MM.1S (cell line): ENCODE measurements around the gene ISOC2.

ENCODE experiments used
- DNase-seq: peaks from one replicate; pipeline ENCODE4 v3.0.0-alpha.2; 2015
- H2AFZ ChIP-seq: fragments of 300-600 bp; sonication (generic); 2 replicates; pipeline ENCODE4 v1.6.0; 2016; ENCODE audit warnings: antibody characterized with exemption, low read length
- H3F3A ChIP-seq: fragments of 300-600 bp; sonication (generic); 2 replicates; pipeline ENCODE4 v1.6.1; 2016; ENCODE audit warnings: mild to moderate bottlenecking, antibody characterized with exemption, low read length, moderate library complexity, mixed read lengths; ENCODE audit not compliant: insufficient read depth
- H3K27ac ChIP-seq: fragments of 300-600 bp; sonication (generic); 2 replicates; pipeline ENCODE4 v1.5.1; 2016; ENCODE audit warnings: mild to moderate bottlenecking, low read length
- H3K27me3 ChIP-seq: fragments of 300-600 bp; sonication (generic); replicated peaks from 2 replicates; pipeline ENCODE4 v1.6.0; 2016; ENCODE audit warnings: low read length; ENCODE audit not compliant: insufficient read depth
- H3K36me3 ChIP-seq: fragments of 300-600 bp; sonication (generic); replicated peaks from 2 replicates; pipeline ENCODE4 v1.6.1; 2016; ENCODE audit warnings: mild to moderate bottlenecking, low read length, mixed read lengths; ENCODE audit not compliant: insufficient read depth
- H3K4me1 ChIP-seq: fragments of 300-600 bp; sonication (generic); 2 replicates; pipeline ENCODE4 v1.6.1; 2016; ENCODE audit warnings: low read length, mixed read lengths
- H3K4me2 ChIP-seq: fragments of 300-600 bp; sonication (generic); 2 replicates; pipeline ENCODE4 v1.6.0; 2016; ENCODE audit warnings: low read depth, low read length
- H3K4me3 ChIP-seq: fragments of 300-600 bp; sonication (generic); 2 replicates; pipeline ENCODE4 v1.5.1; 2016; ENCODE audit warnings: low read length, mixed read lengths
- H3K79me2 ChIP-seq: fragments of 300-600 bp; sonication (generic); 2 replicates; pipeline ENCODE4 v1.6.1; 2016; ENCODE audit warnings: mixed run types, low read length, mixed read lengths
- H3K9ac ChIP-seq: fragments of 300-600 bp; sonication (generic); 2 replicates; pipeline ENCODE4 v1.6.1; 2016; ENCODE audit warnings: low read length, mixed read lengths
- H3K9me2 ChIP-seq: fragments of 300-600 bp; sonication (generic); replicated peaks from 2 replicates; pipeline ENCODE4 v1.6.1; 2016; ENCODE audit warnings: mild to moderate bottlenecking, low read length, mixed read lengths; ENCODE audit not compliant: insufficient read depth
- H3K9me3 ChIP-seq: fragments of 300-600 bp; sonication (generic); replicated peaks from 2 replicates; pipeline ENCODE4 v1.6.1; 2016; ENCODE audit warnings: mild to moderate bottlenecking, low read length, mixed read lengths; ENCODE audit not compliant: insufficient read depth
- H4K20me1 ChIP-seq: fragments of 300-600 bp; sonication (generic); 2 replicates; pipeline ENCODE4 v1.6.1; 2016; ENCODE audit warnings: mild to moderate bottlenecking, low read length, moderate library complexity, mixed read lengths; ENCODE audit not compliant: insufficient read depth
- EZH2 ChIP-seq: fragments of 300-600 bp; sonication (generic); optimal IDR thresholded peaks from 2 replicates; pipeline ENCODE3; 2017; ENCODE audit warnings: low read depth, mild to moderate bottlenecking, antibody characterized with exemption, low read length, mixed read lengths
- EZH2phosphoT487 ChIP-seq: fragments of 300-600 bp; sonication (generic); IDR thresholded peaks from 2 replicates; pipeline ENCODE4 v1.6.1; 2018; ENCODE audit warnings: antibody characterized with exemption, low read length
- TF ChIP-seq, protein P1 (sequence below): fragments of 300-600 bp; sonication (generic); IDR thresholded peaks from 2 replicates; pipeline ENCODE4 v1.5.1; 2016; ENCODE audit warnings: antibody characterized with exemption, low read length, mixed read lengths

Gene ISOC2

DNA sequence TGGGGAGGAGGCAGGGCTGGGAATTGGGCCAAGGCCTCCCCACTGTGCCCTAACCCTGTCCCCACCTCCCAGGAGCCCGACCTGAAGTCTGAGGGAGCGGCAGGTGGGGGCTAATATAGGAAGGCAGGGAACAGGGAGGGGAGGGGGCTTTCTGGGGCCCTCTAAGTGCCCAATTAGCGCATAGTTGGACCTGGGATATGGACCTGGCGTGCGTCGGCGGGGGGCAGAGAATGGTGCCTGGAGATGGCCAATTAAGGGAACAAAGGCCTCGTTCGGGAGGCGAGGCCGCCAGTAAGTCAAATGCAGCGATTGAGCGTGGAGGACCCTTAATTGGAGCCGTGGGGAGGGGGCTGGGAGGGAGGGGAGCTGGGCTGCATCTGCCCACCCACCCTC lies 3.2 kb upstream of the ISOC2 start, which contains the start of gene C19orf85:
Gene C19orf85 (minus strand): TSS at position 90 of the 393 bp plus-strand sequence. CDS start 197 bp downstream, outside the sequence.
- Histone ChIP-seq H3K27ac (no peak within 1 kb of the TSS), H4K20me1 (no peaks in the 10 kb centered on the region), H3F3A (peaks cover 8% of the 10 kb centered on the region), H3K79me2 (peaks cover 4% of the 10 kb centered on the region; the same call in 1 of the 2 replicates), H3K4me1 (0 out of 2 replicates have a peak, but pooled peaks cover 8% of the 10 kb centered on the region), H3K9ac (no peak within 1 kb of the TSS), H3K36me3 (no peaks in the 10 kb centered on the region), H3K4me3 (no peak within 1 kb of the TSS), H3K4me2 (no peak within 1 kb of the TSS), H3K27me3 (peaks cover 47% of the 10 kb centered on the region), H3K9me2 (no peaks in the 10 kb centered on the region), H2AFZ (no peak within 1 kb of the TSS), H3K9me3 (no peaks in the 10 kb centered on the region)
- TF ChIP-seq, protein P1, sequence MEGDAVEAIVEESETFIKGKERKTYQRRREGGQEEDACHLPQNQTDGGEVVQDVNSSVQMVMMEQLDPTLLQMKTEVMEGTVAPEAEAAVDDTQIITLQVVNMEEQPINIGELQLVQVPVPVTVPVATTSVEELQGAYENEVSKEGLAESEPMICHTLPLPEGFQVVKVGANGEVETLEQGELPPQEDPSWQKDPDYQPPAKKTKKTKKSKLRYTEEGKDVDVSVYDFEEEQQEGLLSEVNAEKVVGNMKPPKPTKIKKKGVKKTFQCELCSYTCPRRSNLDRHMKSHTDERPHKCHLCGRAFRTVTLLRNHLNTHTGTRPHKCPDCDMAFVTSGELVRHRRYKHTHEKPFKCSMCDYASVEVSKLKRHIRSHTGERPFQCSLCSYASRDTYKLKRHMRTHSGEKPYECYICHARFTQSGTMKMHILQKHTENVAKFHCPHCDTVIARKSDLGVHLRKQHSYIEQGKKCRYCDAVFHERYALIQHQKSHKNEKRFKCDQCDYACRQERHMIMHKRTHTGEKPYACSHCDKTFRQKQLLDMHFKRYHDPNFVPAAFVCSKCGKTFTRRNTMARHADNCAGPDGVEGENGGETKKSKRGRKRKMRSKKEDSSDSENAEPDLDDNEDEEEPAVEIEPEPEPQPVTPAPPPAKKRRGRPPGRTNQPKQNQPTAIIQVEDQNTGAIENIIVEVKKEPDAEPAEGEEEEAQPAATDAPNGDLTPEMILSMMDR, result no peak
- TF ChIP-seq EZH2phosphoT487, result no peak
- TF ChIP-seq EZH2, result no peak
- DNase-seq, result no peak

DNA sequence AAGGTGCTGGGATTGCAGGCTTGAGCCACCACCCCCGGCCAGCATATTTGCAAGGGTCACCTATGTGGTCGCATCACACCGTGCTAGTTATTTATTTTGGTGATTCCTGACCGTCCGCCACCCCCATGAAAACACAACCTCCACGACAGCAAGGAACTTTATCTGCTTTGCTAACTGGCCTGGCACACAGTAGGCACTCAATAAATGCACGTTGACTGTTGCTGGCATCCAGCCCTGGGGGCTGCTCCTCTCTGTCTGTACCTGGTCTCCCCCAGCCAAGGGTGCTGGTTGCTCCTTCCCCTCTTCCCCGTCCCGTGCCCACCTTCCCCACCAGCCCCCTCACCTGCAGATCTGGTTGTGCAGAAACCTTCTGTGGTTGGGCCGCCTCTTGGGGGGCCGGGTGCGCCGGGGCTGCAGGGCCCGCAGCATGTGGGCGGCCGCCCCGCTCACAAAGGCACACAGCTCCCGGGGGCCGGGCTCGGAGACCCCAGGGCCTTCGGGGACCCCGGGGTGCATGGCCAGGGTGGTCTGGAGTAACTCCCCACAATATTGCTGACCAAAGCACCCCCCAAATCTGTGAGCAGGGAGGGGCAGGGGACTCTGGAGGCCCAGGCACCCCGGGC lies 2.7 kb upstream of the ISOC2 start:
- H3K36me3 ChIP-seq, result no peaks in the 10 kb centered on the region
- no peak overlapping the region for H3K27ac ChIP-seq
- no peaks in the 10 kb centered on the region for H4K20me1 ChIP-seq
- no peaks in the 10 kb centered on the region for H3K9me2 ChIP-seq
- TF ChIP-seq EZH2phosphoT487 (no peak), EZH2 (no peak)
- TF ChIP-seq, protein P1, result no peak
- no peaks in the 10 kb centered on the region for H3K9me3 ChIP-seq
- no peak overlapping the region for H3K4me2 ChIP-seq
- peaks cover 6% of the 10 kb centered on the region for H3F3A ChIP-seq
- 0 out of 2 replicates have a peak, but pooled peaks cover 5% of the 10 kb centered on the region for H3K4me1 ChIP-seq
- H3K27me3 ChIP-seq, result peaks cover 47% of the 10 kb centered on the region
- H3K79me2 ChIP-seq, result peaks cover 4% of the 10 kb centered on the region; the same call in 1 of the 2 replicates
- no peak for DNase-seq
- no peak overlapping the region for H3K9ac ChIP-seq
- no peak overlapping the region for H3K4me3 ChIP-seq
- H2AFZ ChIP-seq, result no peak overlapping the region

DNA sequence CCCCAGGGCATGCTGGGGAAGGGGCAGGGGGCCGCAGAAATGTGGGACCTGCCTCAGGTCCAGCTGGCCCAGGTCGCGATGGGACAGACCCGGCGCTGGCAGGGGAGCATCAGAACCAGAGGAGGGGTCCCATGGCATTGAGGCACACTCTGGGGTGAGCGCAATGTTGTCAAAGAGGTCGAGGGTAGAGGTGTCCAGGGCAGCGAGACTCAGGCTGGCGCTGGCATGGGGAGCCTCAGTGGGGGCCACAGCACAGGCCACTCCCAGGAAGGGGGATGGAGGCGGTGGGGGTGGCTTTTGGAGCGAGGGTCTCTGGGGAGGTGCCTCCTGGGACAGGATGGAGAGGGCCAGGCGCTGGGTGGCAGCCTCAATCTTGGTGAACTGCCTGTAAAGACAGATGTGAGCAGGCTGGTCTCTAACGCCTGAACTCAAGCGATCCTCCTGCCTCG lies 2.2 kb upstream of the ISOC2 start:
- Histone ChIP-seq H3K27me3 (peaks cover 47% of the 10 kb centered on the region), H3K27ac (no peak overlapping the region), H3K79me2 (peaks cover 4% of the 10 kb centered on the region; the same call in 1 of the 2 replicates), H4K20me1 (no peaks in the 10 kb centered on the region), H3F3A (0 out of 2 replicates have a peak, but pooled peaks cover 4% of the 10 kb centered on the region), H3K9ac (no peak overlapping the region), H3K9me2 (no peaks in the 10 kb centered on the region), H3K36me3 (no peaks in the 10 kb centered on the region), H3K9me3 (no peaks in the 10 kb centered on the region), H3K4me1 (0 out of 2 replicates have a peak, but pooled peaks cover 5% of the 10 kb centered on the region), H3K4me2 (no peak overlapping the region), H2AFZ (no peak overlapping the region), H3K4me3 (no peak overlapping the region)
- no peak for DNase-seq
- TF ChIP-seq EZH2 (no peak), EZH2phosphoT487 (no peak)
- TF ChIP-seq, protein P1, result no peak
